Endothelial cell of umbilical vein (primary cell): ENCODE data around the gene INHBC.

ENCODE experiments used
- TF ChIP-seq, protein P1 (sequence below), 2 donors: IDR thresholded peaks; 1 replicate in 1 of 2; 2 replicates in 1 of 2; pipeline ENCODE4 v1.5.1; 2011; ENCODE audit warnings: low read length in 2 of 2, mild to moderate bottlenecking in 2 of 2, moderate library complexity in 2 of 2, control low read depth in 1 of 2, inconsistent platforms in 1 of 2, low read depth in 1 of 2; ENCODE audit not compliant: insufficient read depth in 1 of 2; ENCODE audit errors: extremely low read depth in 1 of 2
- TF ChIP-seq, protein P2 (sequence below): IDR thresholded peaks from 2 replicates; pipeline ENCODE4 v1.6.1; 2011; ENCODE audit not compliant: insufficient read depth, insufficient read length

DNA sequence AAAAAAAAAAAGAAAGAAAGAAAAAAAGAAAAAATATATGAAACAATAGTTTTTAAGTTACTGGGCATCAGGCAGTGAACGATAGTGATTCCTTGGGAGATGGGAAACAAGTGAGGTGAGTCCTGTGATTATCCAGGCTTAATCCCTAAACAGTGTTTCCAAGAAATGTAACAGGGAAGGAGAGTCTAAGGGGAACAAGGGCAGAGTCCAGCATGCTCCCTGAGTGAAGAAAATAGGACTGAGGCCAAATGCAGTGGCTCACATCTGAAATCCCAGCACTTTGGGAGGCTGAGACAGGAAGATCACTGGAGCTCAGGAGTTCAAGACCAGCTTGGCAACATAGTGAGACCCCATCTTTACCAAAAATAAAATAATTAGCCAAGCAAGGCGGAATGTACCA is 44.4 kb upstream of the INHBC start:
- TF ChIP-seq, protein P1, sequence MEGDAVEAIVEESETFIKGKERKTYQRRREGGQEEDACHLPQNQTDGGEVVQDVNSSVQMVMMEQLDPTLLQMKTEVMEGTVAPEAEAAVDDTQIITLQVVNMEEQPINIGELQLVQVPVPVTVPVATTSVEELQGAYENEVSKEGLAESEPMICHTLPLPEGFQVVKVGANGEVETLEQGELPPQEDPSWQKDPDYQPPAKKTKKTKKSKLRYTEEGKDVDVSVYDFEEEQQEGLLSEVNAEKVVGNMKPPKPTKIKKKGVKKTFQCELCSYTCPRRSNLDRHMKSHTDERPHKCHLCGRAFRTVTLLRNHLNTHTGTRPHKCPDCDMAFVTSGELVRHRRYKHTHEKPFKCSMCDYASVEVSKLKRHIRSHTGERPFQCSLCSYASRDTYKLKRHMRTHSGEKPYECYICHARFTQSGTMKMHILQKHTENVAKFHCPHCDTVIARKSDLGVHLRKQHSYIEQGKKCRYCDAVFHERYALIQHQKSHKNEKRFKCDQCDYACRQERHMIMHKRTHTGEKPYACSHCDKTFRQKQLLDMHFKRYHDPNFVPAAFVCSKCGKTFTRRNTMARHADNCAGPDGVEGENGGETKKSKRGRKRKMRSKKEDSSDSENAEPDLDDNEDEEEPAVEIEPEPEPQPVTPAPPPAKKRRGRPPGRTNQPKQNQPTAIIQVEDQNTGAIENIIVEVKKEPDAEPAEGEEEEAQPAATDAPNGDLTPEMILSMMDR (IDR thresholded peaks at IDR 0.05; ENCODE audit: extremely low read depth in 1 of 2, insufficient read depth in 1 of 2, low read depth in 1 of 2, low read length in 2 of 2), result no peak
- TF ChIP-seq, protein P2, sequence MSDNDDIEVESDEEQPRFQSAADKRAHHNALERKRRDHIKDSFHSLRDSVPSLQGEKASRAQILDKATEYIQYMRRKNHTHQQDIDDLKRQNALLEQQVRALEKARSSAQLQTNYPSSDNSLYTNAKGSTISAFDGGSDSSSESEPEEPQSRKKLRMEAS, result no peak
